GM18508 (cell line): ENCODE results near the gene SH3PXD2B.
"Not testable (repeated sequence)": the region's sequence is repeated elsewhere in the genome, so short reads cannot be mapped to it uniquely, and the experiment has no call there.

Experiments
- ATAC-seq: cut with Tn5 transposase; IDR thresholded peaks from one replicate; pipeline ENCODE4 v1.9.1; 2021; ENCODE audit warnings: moderate number of reproducible peaks; ENCODE audit not compliant: insufficient read depth, unreplicated experiment

The SH3PXD2B gene

GRCh38 chr5:172348084-172348483 is 106.2 kb downstream of the SH3PXD2B start:
- ATAC-seq = no peak

GRCh38 chr5:172347496-172348052 is 106.8 kb downstream of the SH3PXD2B start:
- no peak for ATAC-seq

- ATAC-seq = no peak
Observed at GRCh38 chr5:172345881-172346280, 108.4 kb downstream of the SH3PXD2B start.

- no peak for ATAC-seq
Observed at GRCh38 chr5:172344855-172345409, 109.4 kb downstream of the SH3PXD2B start.

- ATAC-seq = no peak
Observed at GRCh38 chr5:172343741-172344140, 110.6 kb downstream of the SH3PXD2B start.

GRCh38 chr5:172342918-172343317 is 111.4 kb downstream of the SH3PXD2B start:
- ATAC-seq = no peak

GRCh38 chr5:172339264-172340180 is 114.8 kb downstream of the SH3PXD2B start:
- ATAC-seq = no peak

- no peak for ATAC-seq
Observed at GRCh38 chr5:172336676-172337285, 117.5 kb downstream of the SH3PXD2B start.

GRCh38 chr5:172336264-172336663 is 118.1 kb downstream of the SH3PXD2B start:
- ATAC-seq = no peak

- no peak for ATAC-seq
Observed at GRCh38 chr5:172335721-172336120, 118.6 kb downstream of the SH3PXD2B start.

GRCh38 chr5:172334641-172335040 is 119.7 kb downstream of the SH3PXD2B start:
- ATAC-seq = no peak

- ATAC-seq = no peak
Observed at GRCh38 chr5:172334196-172334595, 120.1 kb downstream of the SH3PXD2B start.

GRCh38 chr5:172326901-172327300 is 127.4 kb downstream of the SH3PXD2B start:
- ATAC-seq = not testable (repeated sequence)

- ATAC-seq = no peak
Observed at GRCh38 chr5:172325452-172325851, 128.9 kb downstream of the SH3PXD2B start.

- ATAC-seq = no peak
Observed at GRCh38 chr5:172322028-172322965, 132.0 kb downstream of the SH3PXD2B start.

GRCh38 chr5:172321593-172321992 is 132.7 kb downstream of the SH3PXD2B start:
- ATAC-seq = no peak

- no peak for ATAC-seq
Observed at GRCh38 chr5:172319708-172320441, 134.4 kb downstream of the SH3PXD2B start.

GRCh38 chr5:172315587-172316493 is 138.5 kb downstream of the SH3PXD2B start:
- no peak for ATAC-seq
